MM.1S (cell line): ENCODE data around the gene EFEMP1.

ENCODE experiments used
- DNase-seq: peaks from one replicate; pipeline ENCODE4 v3.0.0-alpha.2; 2015
- H2AFZ ChIP-seq: fragments of 300-600 bp; sonication (generic); 2 replicates; pipeline ENCODE4 v1.6.0; 2016; ENCODE audit warnings: antibody characterized with exemption, low read length
- H3F3A ChIP-seq: fragments of 300-600 bp; sonication (generic); 2 replicates; pipeline ENCODE4 v1.6.1; 2016; ENCODE audit warnings: mild to moderate bottlenecking, antibody characterized with exemption, low read length, moderate library complexity, mixed read lengths; ENCODE audit not compliant: insufficient read depth
- H3K27ac ChIP-seq: fragments of 300-600 bp; sonication (generic); 2 replicates; pipeline ENCODE4 v1.5.1; 2016; ENCODE audit warnings: mild to moderate bottlenecking, low read length
- H3K27me3 ChIP-seq: fragments of 300-600 bp; sonication (generic); replicated peaks from 2 replicates; pipeline ENCODE4 v1.6.0; 2016; ENCODE audit warnings: low read length; ENCODE audit not compliant: insufficient read depth
- H3K36me3 ChIP-seq: fragments of 300-600 bp; sonication (generic); replicated peaks from 2 replicates; pipeline ENCODE4 v1.6.1; 2016; ENCODE audit warnings: mild to moderate bottlenecking, low read length, mixed read lengths; ENCODE audit not compliant: insufficient read depth
- H3K4me1 ChIP-seq: fragments of 300-600 bp; sonication (generic); 2 replicates; pipeline ENCODE4 v1.6.1; 2016; ENCODE audit warnings: low read length, mixed read lengths
- H3K4me2 ChIP-seq: fragments of 300-600 bp; sonication (generic); 2 replicates; pipeline ENCODE4 v1.6.0; 2016; ENCODE audit warnings: low read depth, low read length
- H3K4me3 ChIP-seq: fragments of 300-600 bp; sonication (generic); 2 replicates; pipeline ENCODE4 v1.5.1; 2016; ENCODE audit warnings: low read length, mixed read lengths
- H3K79me2 ChIP-seq: fragments of 300-600 bp; sonication (generic); 2 replicates; pipeline ENCODE4 v1.6.1; 2016; ENCODE audit warnings: mixed run types, low read length, mixed read lengths
- H3K9ac ChIP-seq: fragments of 300-600 bp; sonication (generic); 2 replicates; pipeline ENCODE4 v1.6.1; 2016; ENCODE audit warnings: low read length, mixed read lengths
- H3K9me2 ChIP-seq: fragments of 300-600 bp; sonication (generic); replicated peaks from 2 replicates; pipeline ENCODE4 v1.6.1; 2016; ENCODE audit warnings: mild to moderate bottlenecking, low read length, mixed read lengths; ENCODE audit not compliant: insufficient read depth
- H3K9me3 ChIP-seq: fragments of 300-600 bp; sonication (generic); replicated peaks from 2 replicates; pipeline ENCODE4 v1.6.1; 2016; ENCODE audit warnings: mild to moderate bottlenecking, low read length, mixed read lengths; ENCODE audit not compliant: insufficient read depth
- H4K20me1 ChIP-seq: fragments of 300-600 bp; sonication (generic); 2 replicates; pipeline ENCODE4 v1.6.1; 2016; ENCODE audit warnings: mild to moderate bottlenecking, low read length, moderate library complexity, mixed read lengths; ENCODE audit not compliant: insufficient read depth
- EZH2 ChIP-seq: fragments of 300-600 bp; sonication (generic); optimal IDR thresholded peaks from 2 replicates; pipeline ENCODE3; 2017; ENCODE audit warnings: low read depth, mild to moderate bottlenecking, antibody characterized with exemption, low read length, mixed read lengths
- EZH2phosphoT487 ChIP-seq: fragments of 300-600 bp; sonication (generic); IDR thresholded peaks from 2 replicates; pipeline ENCODE4 v1.6.1; 2018; ENCODE audit warnings: antibody characterized with exemption, low read length
- TF ChIP-seq, protein P1 (sequence below): fragments of 300-600 bp; sonication (generic); IDR thresholded peaks from 2 replicates; pipeline ENCODE4 v1.5.1; 2016; ENCODE audit warnings: antibody characterized with exemption, low read length, mixed read lengths

Gene EFEMP1

DNA sequence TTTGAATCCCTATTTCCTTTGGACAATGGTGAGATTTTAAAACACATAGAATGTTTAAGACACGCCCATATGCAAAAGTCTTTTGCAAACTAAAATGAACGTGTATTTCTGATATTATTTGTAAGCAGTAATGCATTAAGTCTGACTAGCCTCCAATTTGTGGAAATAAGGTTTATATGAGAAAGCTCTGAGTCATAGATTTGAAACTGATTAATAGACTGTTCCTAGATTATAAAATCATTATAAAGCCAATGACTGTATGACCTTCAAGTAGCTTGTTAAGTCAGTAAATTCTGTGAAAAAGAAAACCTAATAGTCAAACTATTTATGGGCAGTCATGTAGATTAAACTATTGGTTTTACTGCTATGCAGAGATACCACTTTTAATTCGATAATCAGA, 12.8 kb upstream of the EFEMP1 start:
- Histone ChIP-seq H3K4me3 (no peak overlapping the region), H3K27me3 (no peaks in the 10 kb centered on the region)

DNA sequence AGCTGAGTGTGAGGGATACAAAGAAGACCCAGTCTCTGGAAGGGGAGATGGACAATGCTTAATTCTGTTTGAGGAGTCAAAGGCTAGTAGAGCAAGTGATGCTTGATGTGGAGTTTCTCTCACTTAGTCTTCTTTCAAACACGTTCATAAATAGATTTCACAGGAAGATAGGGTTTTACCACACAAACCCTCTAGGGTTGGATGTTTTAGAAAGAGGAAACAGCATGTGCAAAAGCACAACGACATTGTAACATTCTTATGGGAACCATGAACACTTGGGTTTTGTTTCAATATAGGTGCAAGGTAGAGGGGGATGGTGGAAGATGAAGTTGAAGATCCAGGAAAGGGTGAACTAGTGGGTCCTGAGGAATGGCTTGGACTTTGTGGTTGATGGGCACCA, 10.8 kb upstream of the EFEMP1 start:
- Histone ChIP-seq H3K9ac (no peak overlapping the region), H4K20me1 (no peaks in the 10 kb centered on the region), H3K79me2 (no peaks in the 10 kb centered on the region), H3F3A (no peaks in the 10 kb centered on the region), H3K36me3 (no peaks in the 10 kb centered on the region), H3K9me3 (no peaks in the 10 kb centered on the region), H3K4me2 (no peak overlapping the region), H3K27ac (no peak overlapping the region), H2AFZ (no peak overlapping the region), H3K9me2 (no peaks in the 10 kb centered on the region), H3K4me3 (no peak overlapping the region), H3K27me3 (no peaks in the 10 kb centered on the region), H3K4me1 (no peaks in the 10 kb centered on the region)
- DNase-seq: no peak
- TF ChIP-seq EZH2 (no peak), EZH2phosphoT487 (no peak)
- TF ChIP-seq, protein P1, sequence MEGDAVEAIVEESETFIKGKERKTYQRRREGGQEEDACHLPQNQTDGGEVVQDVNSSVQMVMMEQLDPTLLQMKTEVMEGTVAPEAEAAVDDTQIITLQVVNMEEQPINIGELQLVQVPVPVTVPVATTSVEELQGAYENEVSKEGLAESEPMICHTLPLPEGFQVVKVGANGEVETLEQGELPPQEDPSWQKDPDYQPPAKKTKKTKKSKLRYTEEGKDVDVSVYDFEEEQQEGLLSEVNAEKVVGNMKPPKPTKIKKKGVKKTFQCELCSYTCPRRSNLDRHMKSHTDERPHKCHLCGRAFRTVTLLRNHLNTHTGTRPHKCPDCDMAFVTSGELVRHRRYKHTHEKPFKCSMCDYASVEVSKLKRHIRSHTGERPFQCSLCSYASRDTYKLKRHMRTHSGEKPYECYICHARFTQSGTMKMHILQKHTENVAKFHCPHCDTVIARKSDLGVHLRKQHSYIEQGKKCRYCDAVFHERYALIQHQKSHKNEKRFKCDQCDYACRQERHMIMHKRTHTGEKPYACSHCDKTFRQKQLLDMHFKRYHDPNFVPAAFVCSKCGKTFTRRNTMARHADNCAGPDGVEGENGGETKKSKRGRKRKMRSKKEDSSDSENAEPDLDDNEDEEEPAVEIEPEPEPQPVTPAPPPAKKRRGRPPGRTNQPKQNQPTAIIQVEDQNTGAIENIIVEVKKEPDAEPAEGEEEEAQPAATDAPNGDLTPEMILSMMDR: no peak

More for the DNA sequence above, 12.8 kb upstream of the EFEMP1 start:
- no peak overlapping the region for H2AFZ ChIP-seq
- H3K9ac ChIP-seq: no peak overlapping the region
- no peak for DNase-seq
- no peak overlapping the region for H3K4me2 ChIP-seq
- H4K20me1 ChIP-seq: no peaks in the 10 kb centered on the region
- H3K36me3 ChIP-seq: no peaks in the 10 kb centered on the region
- H3K79me2 ChIP-seq: no peaks in the 10 kb centered on the region
- no peaks in the 10 kb centered on the region for H3K4me1 ChIP-seq
- no peak overlapping the region for H3K27ac ChIP-seq
- TF ChIP-seq EZH2phosphoT487 (no peak), EZH2 (no peak)
- TF ChIP-seq, protein P1: no peak
- H3F3A ChIP-seq: no peaks in the 10 kb centered on the region
- no peaks in the 10 kb centered on the region for H3K9me2 ChIP-seq
- no peaks in the 10 kb centered on the region for H3K9me3 ChIP-seq

DNA sequence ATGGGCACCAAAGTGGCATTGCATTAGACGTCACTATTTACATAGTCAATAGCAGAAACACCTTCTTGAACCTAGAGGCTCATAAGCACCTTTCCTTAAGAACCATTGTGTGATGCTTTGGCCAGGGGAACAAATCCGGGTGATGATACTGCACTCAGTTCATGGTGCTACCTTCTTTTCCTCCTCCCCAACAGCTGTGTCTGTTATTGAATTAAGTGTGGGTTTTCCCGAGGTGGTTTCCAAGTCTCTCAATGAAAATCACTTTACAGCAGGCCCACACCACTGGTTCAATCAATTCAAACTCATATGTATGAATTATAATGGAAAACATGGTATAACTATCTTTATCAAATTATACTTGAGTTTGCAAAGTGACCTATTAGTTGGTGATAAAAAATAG, 9.3 kb upstream of the EFEMP1 start:
- Histone ChIP-seq H3K36me3 (no peaks in the 10 kb centered on the region), H3F3A (no peaks in the 10 kb centered on the region), H3K9ac (no peak overlapping the region), H4K20me1 (no peaks in the 10 kb centered on the region), H3K4me2 (no peak overlapping the region), H3K9me2 (no peaks in the 10 kb centered on the region), H2AFZ (no peak overlapping the region), H3K27ac (no peak overlapping the region), H3K4me3 (no peak overlapping the region), H3K27me3 (no peaks in the 10 kb centered on the region), H3K79me2 (no peaks in the 10 kb centered on the region), H3K4me1 (no peaks in the 10 kb centered on the region), H3K9me3 (no peaks in the 10 kb centered on the region)
- TF ChIP-seq EZH2phosphoT487 (no peak), EZH2 (no peak)
- TF ChIP-seq, protein P1: no peak
- DNase-seq: no peak
